H9 (cell line): ENCODE data around the gene FHL2. TPM values are rescaled to one million over a fixed set of nuclear protein-coding genes. Genes with fewer than 3 reads are reported as not detected.

Source experiments
- DNase-seq: peaks from one replicate; pipeline ENCODE4 v3.0.0-alpha.2; 2017
- H2AFZ ChIP-seq: one replicate; pipeline ENCODE4 v1.6.1; 2013; ENCODE audit warnings: mild to moderate bottlenecking, low read length, control low read depth, moderate library complexity
- H2AK5ac ChIP-seq: 2 replicates; pipeline ENCODE4 v1.6.1; 2013; ENCODE audit warnings: low read length, control low read depth, mixed read lengths; ENCODE audit not compliant: insufficient read length
- H2BK120ac ChIP-seq: one replicate; pipeline ENCODE4 v1.6.1; 2013; ENCODE audit warnings: low read depth, mild to moderate bottlenecking, low read length, control low read depth, inconsistent platforms; ENCODE audit not compliant: poor library complexity, severe bottlenecking
- H2BK12ac ChIP-seq: 2 replicates; pipeline ENCODE4 v1.6.1; 2013; ENCODE audit warnings: low read length, control low read depth, mixed read lengths, low read depth; ENCODE audit not compliant: insufficient read length
- H2BK15ac ChIP-seq: 2 replicates; pipeline ENCODE4 v1.6.1; 2013; ENCODE audit warnings: low read depth, low read length, control low read depth
- H2BK20ac ChIP-seq: one replicate; pipeline ENCODE4 v1.6.1; 2013; ENCODE audit warnings: low read depth, mild to moderate bottlenecking, low read length, control low read depth, inconsistent platforms; ENCODE audit not compliant: poor library complexity, severe bottlenecking
- H2BK5ac ChIP-seq: 2 replicates; pipeline ENCODE4 v1.6.1; 2013; ENCODE audit warnings: low read length, control low read depth, mixed read lengths; ENCODE audit not compliant: insufficient read length
- H3K14ac ChIP-seq: 2 replicates; pipeline ENCODE4 v1.6.1; 2013; ENCODE audit warnings: low read length, control low read depth; ENCODE audit not compliant: insufficient read depth
- H3K18ac ChIP-seq: 2 replicates; pipeline ENCODE4 v1.6.1; 2013; ENCODE audit warnings: low read depth, mild to moderate bottlenecking, mixed read lengths, low read length, control low read depth; ENCODE audit not compliant: insufficient read length
- H3K23ac ChIP-seq: 2 replicates; pipeline ENCODE4 v1.6.1; 2013; ENCODE audit warnings: low read length, control low read depth, mixed read lengths, low read depth; ENCODE audit not compliant: insufficient read length
- H3K23me2 ChIP-seq: 2 replicates; pipeline ENCODE4 v1.6.1; 2013; ENCODE audit warnings: low read depth, mild to moderate bottlenecking, mixed read lengths, low read length, control low read depth; ENCODE audit not compliant: insufficient read length, poor library complexity, severe bottlenecking
- H3K27ac ChIP-seq: 2 replicates; pipeline ENCODE4 v1.5.1; 2013; ENCODE audit warnings: low read length, control low read depth, mixed read lengths, low read depth; ENCODE audit not compliant: insufficient read length
- H3K27me3 ChIP-seq: 2 replicates; pipeline ENCODE4 v1.6.1; 2013; ENCODE audit warnings: low read length, control low read depth, inconsistent platforms; ENCODE audit not compliant: insufficient read depth
- H3K4ac ChIP-seq: 2 replicates; pipeline ENCODE4 v1.6.1; 2013; ENCODE audit warnings: low read depth, mild to moderate bottlenecking, control low read depth, inconsistent platforms, low read length, moderate library complexity
- H3K4me1 ChIP-seq: 2 replicates; pipeline ENCODE4 v1.6.1; 2013; ENCODE audit warnings: low read length, control low read depth, inconsistent platforms; ENCODE audit not compliant: insufficient read depth
- H3K4me2 ChIP-seq: 2 replicates; pipeline ENCODE4 v1.6.1; 2013; ENCODE audit warnings: low read length, control low read depth, mixed read lengths; ENCODE audit not compliant: insufficient read length, insufficient read depth
- H3K56ac ChIP-seq: 2 replicates; pipeline ENCODE4 v1.6.1; 2013; ENCODE audit warnings: low read depth, mild to moderate bottlenecking, mixed read lengths, low read length, control low read depth; ENCODE audit not compliant: insufficient read length
- H3K79me1 ChIP-seq: 2 replicates; pipeline ENCODE4 v1.6.1; 2013; ENCODE audit warnings: low read depth, mild to moderate bottlenecking, moderate library complexity, low read length, control low read depth, inconsistent platforms; ENCODE audit not compliant: insufficient read depth, poor library complexity, severe bottlenecking
- H3K79me2 ChIP-seq: 2 replicates; pipeline ENCODE4 v1.6.1; 2013; ENCODE audit warnings: low read length, control low read depth, inconsistent platforms; ENCODE audit not compliant: insufficient read depth
- H3K9ac ChIP-seq: 2 replicates; pipeline ENCODE4 v1.6.1; 2013; ENCODE audit warnings: low read length, control low read depth, mixed read lengths; ENCODE audit not compliant: insufficient read length; ENCODE audit errors: extremely low read depth
- H3K9me3 ChIP-seq: one replicate; pipeline ENCODE4 v1.6.1; 2013; ENCODE audit warnings: low read depth, low read length, inconsistent platforms; ENCODE audit not compliant: control insufficient read depth
- H3T11ph ChIP-seq: one replicate; pipeline ENCODE4 v1.6.1; 2013; ENCODE audit warnings: mild to moderate bottlenecking, low read length, control low read depth, inconsistent platforms
- H4K20me1 ChIP-seq: one replicate; pipeline ENCODE4 v1.6.1; 2013; ENCODE audit not compliant: control insufficient read depth, insufficient read length, insufficient read depth
- H4K5ac ChIP-seq: 2 replicates; pipeline ENCODE4 v1.6.1; 2013; ENCODE audit warnings: low read depth, mild to moderate bottlenecking, mixed read lengths, low read length, control low read depth; ENCODE audit not compliant: insufficient read length
- H4K8ac ChIP-seq: replicated peaks from 2 replicates; pipeline ENCODE4 v1.6.1; 2013; ENCODE audit warnings: low read length, control low read depth, mixed read lengths, low read depth; ENCODE audit not compliant: insufficient read length
- H4K91ac ChIP-seq: 2 replicates; pipeline ENCODE4 v1.6.1; 2013; ENCODE audit warnings: low read depth, mild to moderate bottlenecking, moderate library complexity, mixed read lengths, low read length, control low read depth; ENCODE audit not compliant: insufficient read length
- H3K27ac Mint-ChIP-seq, 3 experiments: 2 replicates in 2 of 3; 3 replicates in 1 of 3; pipeline ENCODE4 v1.8.0; 2020 to 2021; ENCODE audit warnings: mixed read lengths in 3 of 3, mild to moderate bottlenecking in 1 of 3, moderate library complexity in 1 of 3
- H3K27me3 Mint-ChIP-seq: 2 replicates; pipeline ENCODE4 v1.8.0; 2021; ENCODE audit warnings: low read depth, mild to moderate bottlenecking, moderate library complexity, mixed read lengths
- H3K36me3 Mint-ChIP-seq, 3 experiments: 2 replicates in 2 of 3; 3 replicates in 1 of 3; pipeline ENCODE4 v1.8.0; 2020 to 2021; ENCODE audit warnings: low read depth in 3 of 3, mixed read lengths in 3 of 3; ENCODE audit not compliant: insufficient read depth in 1 of 3
- H3K4me1 Mint-ChIP-seq, 2 experiments: 2 replicates each; pipeline ENCODE4 v1.8.0; 2020; ENCODE audit warnings: mixed read lengths in 2 of 2
- H3K4me3 Mint-ChIP-seq, 2 experiments: 2 replicates in 1 of 2; 3 replicates in 1 of 2; pipeline ENCODE4 v1.8.0; 2020 to 2021; ENCODE audit warnings: mild to moderate bottlenecking in 2 of 2, mixed read lengths in 2 of 2, moderate library complexity in 1 of 2
- H3K9me3 Mint-ChIP-seq, 2 experiments: 2 replicates in 1 of 2; 3 replicates in 1 of 2; pipeline ENCODE4 v1.8.0; 2020; ENCODE audit warnings: mild to moderate bottlenecking in 2 of 2, mixed read lengths in 2 of 2, moderate library complexity in 1 of 2
- CTCF ChIP-seq: fragments of 200-600 bp; sonication (generic); conservative IDR thresholded peaks from 3 replicates; pipeline ENCODE4 v1.8.0; 2021; ENCODE audit warnings: antibody characterized with exemption, mild to moderate bottlenecking
- WGBS: extraction: QIAGEN DNeasy Blood & Tissue Kit; methylation state at CpG from one replicate; pipeline ENCODE4 v1.1.7; 2013; ENCODE audit warnings: missing lambda C conversion rate, low lambda C conversion rate, mixed read lengths; ENCODE audit not compliant: insufficient read length; ENCODE audit errors: extremely low coverage; 5-methylcytosine and 5-hydroxymethylcytosine counted together
- total RNA-seq: library from RNA; stranded (reverse); gene quantifications from 2 replicates; pipeline ENCODE4 v1.2.1, GENCODE V29; 2021

FHL2 gene
- total RNA-seq, 1 experiment from 2014 or later = 34.9 TPM

- Histone ChIP-seq H2AK5ac (no peak overlapping the region), H3K79me2 (peaks cover 2% of the 10 kb centered on the region; the same call in 1 of the 2 replicates), H4K8ac (no peak overlapping the region), H3K18ac (no peak overlapping the region), H3K79me1 (no peaks in the 10 kb centered on the region), H2BK15ac (no peak overlapping the region), H2BK120ac (no peak overlapping the region), H3K23me2 (no peaks in the 10 kb centered on the region), H3K9ac (no peak overlapping the region), H3K14ac (no peak overlapping the region), H3T11ph (no peak overlapping the region), H3K4me2 (no peak overlapping the region), H3K4me1 (no peaks in the 10 kb centered on the region), H3K4ac (no peak overlapping the region), H2BK20ac (no peak overlapping the region), H2AFZ (no peak overlapping the region), H3K27ac (no peak overlapping the region), H4K5ac (no peak overlapping the region), H4K91ac (no peak overlapping the region), H3K9me3 (no peaks in the 10 kb centered on the region), H3K56ac (no peak overlapping the region), H2BK5ac (no peak overlapping the region), H3K27me3 (no peaks in the 10 kb centered on the region), H3K23ac (no peak overlapping the region), H2BK12ac (no peak overlapping the region), H4K20me1 (no peaks in the 10 kb centered on the region)
- H3K4me3 Mint-ChIP-seq = no peak overlapping the region
- H3K27ac Mint-ChIP-seq = no peak overlapping the region
- H3K27me3 Mint-ChIP-seq = no peaks in the 10 kb centered on the region
- peaks cover 0 to 28% (median 25%) of the 10 kb centered on the region in 3 experiments; a peak in 5 of 7 replicates for H3K36me3 Mint-ChIP-seq
- TF ChIP-seq CTCF = no peak
- no CpG with 5 or more reads among the region's 5 CpGs for WGBS
- H3K4me1 Mint-ChIP-seq = peaks cover 6 to 9% of the 10 kb centered on the region in 2 experiments; a peak in 1 of 4 replicates
- DNase-seq = no peak
- H3K9me3 Mint-ChIP-seq = no peaks in the 10 kb centered on the region
These were observed 7.7 kb downstream of the FHL2 start for GRCh38 chr2:105391058-105391627.
